GM19043 (cell line): ENCODE data around the gene ADAMTS2.

ENCODE experiments used
- ATAC-seq: cut with Tn5 transposase; IDR thresholded peaks from one replicate; pipeline ENCODE4 v1.9.1; 2021; ENCODE audit warnings: low read depth; ENCODE audit not compliant: unreplicated experiment

Gene ADAMTS2

GRCh38 chr5:179240561-179240960 lies 104.7 kb downstream of the ADAMTS2 start:
- no peak for ATAC-seq

GRCh38 chr5:179239256-179240135 lies 105.8 kb downstream of the ADAMTS2 start:
- ATAC-seq, result no peak

GRCh38 chr5:179238628-179238970 lies 106.7 kb downstream of the ADAMTS2 start:
- no peak for ATAC-seq

GRCh38 chr5:179237770-179238627 lies 107.3 kb downstream of the ADAMTS2 start:
- ATAC-seq, result no peak

- no peak for ATAC-seq
Measured at GRCh38 chr5:179235416-179236400, 109.6 kb downstream of the ADAMTS2 start.

- ATAC-seq, result no peak
Measured at GRCh38 chr5:179234563-179235135, 110.6 kb downstream of the ADAMTS2 start.

GRCh38 chr5:179233909-179234562 lies 111.2 kb downstream of the ADAMTS2 start:
- no peak for ATAC-seq

GRCh38 chr5:179232091-179232735 lies 113.0 kb downstream of the ADAMTS2 start:
- ATAC-seq, result no peak

GRCh38 chr5:179231309-179231708 lies 114.0 kb downstream of the ADAMTS2 start:
- no peak for ATAC-seq

- no peak for ATAC-seq
Measured at GRCh38 chr5:179230061-179230461, 115.2 kb downstream of the ADAMTS2 start.

- ATAC-seq, result no peak
Measured at GRCh38 chr5:179229331-179229831, 115.9 kb downstream of the ADAMTS2 start.

- no peak for ATAC-seq
Measured at GRCh38 chr5:179228341-179229121, 116.7 kb downstream of the ADAMTS2 start.

- no peak for ATAC-seq
Measured at GRCh38 chr5:179227580-179228311, 117.5 kb downstream of the ADAMTS2 start.

GRCh38 chr5:179227229-179227579 lies 118.1 kb downstream of the ADAMTS2 start:
- ATAC-seq, result no peak

- no peak for ATAC-seq
Measured at GRCh38 chr5:179226696-179227095, 118.6 kb downstream of the ADAMTS2 start.

- no peak for ATAC-seq
Measured at GRCh38 chr5:179225387-179225786, 119.9 kb downstream of the ADAMTS2 start.

- no peak for ATAC-seq
Measured at GRCh38 chr5:179224741-179225140, 120.5 kb downstream of the ADAMTS2 start.

GRCh38 chr5:179223961-179224360 lies 121.3 kb downstream of the ADAMTS2 start:
- ATAC-seq, result no peak
